Endodermal cell (in vitro differentiated cells): Measurements from ENCODE around the gene PPP2R2B. TPM values are rescaled to one million over a fixed set of nuclear protein-coding genes. Genes with fewer than 3 reads are reported as not detected.

Experiments used
- DNase-seq: peaks from one replicate; pipeline ENCODE4 v3.0.0-alpha.2; 2017
- H3K27ac ChIP-seq: 2 replicates; pipeline ENCODE4 v1.5.1; 2013; ENCODE audit warnings: mild to moderate bottlenecking, low read depth, low read length, moderate library complexity
- H3K27me3 ChIP-seq: 2 replicates; pipeline ENCODE4 v1.6.1; 2013; ENCODE audit warnings: mild to moderate bottlenecking, low read length, moderate library complexity; ENCODE audit not compliant: insufficient read depth, control insufficient read depth, poor library complexity, severe bottlenecking
- H3K36me3 ChIP-seq: 2 replicates; pipeline ENCODE4 v1.7.0; 2013; ENCODE audit warnings: mild to moderate bottlenecking, low read length, moderate library complexity; ENCODE audit not compliant: control insufficient read depth, insufficient read depth
- H3K4me1 ChIP-seq: one replicate; pipeline ENCODE4 v1.7.0; 2013; ENCODE audit warnings: low read length; ENCODE audit not compliant: control insufficient read depth, insufficient read depth
- H3K4me3 ChIP-seq: 2 replicates; pipeline ENCODE4 v1.5.1; 2013; ENCODE audit warnings: mild to moderate bottlenecking, low read length, moderate library complexity
- H3K9ac ChIP-seq: 2 replicates; pipeline ENCODE4 v1.6.1; 2013; ENCODE audit warnings: mild to moderate bottlenecking, low read length, moderate library complexity; ENCODE audit not compliant: poor library complexity, severe bottlenecking; ENCODE audit errors: extremely low read depth
- H3K9me3 ChIP-seq: 2 replicates; pipeline ENCODE4 v1.6.1; 2013; ENCODE audit warnings: mild to moderate bottlenecking, low read length, moderate library complexity; ENCODE audit not compliant: control insufficient read depth
- H3K27ac Mint-ChIP-seq: 2 replicates; pipeline ENCODE4 v1.8.0; 2020; ENCODE audit warnings: mixed read lengths
- H3K27me3 Mint-ChIP-seq: 2 replicates; pipeline ENCODE4 v1.8.0; 2021; ENCODE audit warnings: mild to moderate bottlenecking, mixed read lengths; ENCODE audit not compliant: insufficient read depth
- H3K36me3 Mint-ChIP-seq: 2 replicates; pipeline ENCODE4 v1.8.0; 2020; ENCODE audit warnings: low read depth, mixed read lengths
- H3K4me1 Mint-ChIP-seq: 2 replicates; pipeline ENCODE4 v1.8.0; 2020; ENCODE audit warnings: mixed read lengths
- H3K4me3 Mint-ChIP-seq: 2 replicates; pipeline ENCODE4 v1.8.0; 2020; ENCODE audit warnings: mild to moderate bottlenecking, moderate library complexity, mixed read lengths
- H3K9me3 Mint-ChIP-seq: 2 replicates; pipeline ENCODE4 v1.8.0; 2020; ENCODE audit warnings: mild to moderate bottlenecking, mixed read lengths
- WGBS, 2 experiments: methylation state at CpG; one replicate each; pipeline versions ENCODE4 v1.1.5 to v1.1.7; 2013; ENCODE audit warnings: missing lambda C conversion rate in 2 of 2, mixed read lengths in 1 of 2; ENCODE audit not compliant: insufficient coverage in 1 of 2, insufficient read length in 1 of 2; 5-methylcytosine and 5-hydroxymethylcytosine counted together
- total RNA-seq, 2 donors: library from RNA; stranded (reverse); fragmentation: NEBNext Ultra II Directional in 1 of 2; extraction: Animal tissue kit (Norgen Biotek cat#: 25700) in 1 of 2; gene quantifications; 2 replicates in 1 of 2; 3 replicates in 1 of 2; pipeline ENCODE4 v1.2.1, GENCODE V29; 2021
- TF ChIP-seq, protein P1 (sequence below): fragments of 200-600 bp; sonication (generic); conservative IDR thresholded peaks from 2 replicates; pipeline ENCODE4 v1.5.0; 2021; ENCODE audit warnings: antibody characterized with exemption, mild to moderate bottlenecking

The PPP2R2B gene
- total RNA-seq, 2 donors from 2014 or later: 3.3 to 8.0 TPM

GRCh38 chr5:146797658-146798057, 80.9 kb downstream of the PPP2R2B start:
- no peaks in the 10 kb centered on the region for H3K9me3 Mint-ChIP-seq
- no peak overlapping the region for H3K27ac ChIP-seq
- H3K27ac Mint-ChIP-seq: no peak overlapping the region
- no peak overlapping the region for H3K9ac ChIP-seq
- H3K9me3 ChIP-seq: no peaks in the 10 kb centered on the region
- peak overlapping the region; percentile 63 for H3K4me3 ChIP-seq
- TF ChIP-seq, protein P1, sequence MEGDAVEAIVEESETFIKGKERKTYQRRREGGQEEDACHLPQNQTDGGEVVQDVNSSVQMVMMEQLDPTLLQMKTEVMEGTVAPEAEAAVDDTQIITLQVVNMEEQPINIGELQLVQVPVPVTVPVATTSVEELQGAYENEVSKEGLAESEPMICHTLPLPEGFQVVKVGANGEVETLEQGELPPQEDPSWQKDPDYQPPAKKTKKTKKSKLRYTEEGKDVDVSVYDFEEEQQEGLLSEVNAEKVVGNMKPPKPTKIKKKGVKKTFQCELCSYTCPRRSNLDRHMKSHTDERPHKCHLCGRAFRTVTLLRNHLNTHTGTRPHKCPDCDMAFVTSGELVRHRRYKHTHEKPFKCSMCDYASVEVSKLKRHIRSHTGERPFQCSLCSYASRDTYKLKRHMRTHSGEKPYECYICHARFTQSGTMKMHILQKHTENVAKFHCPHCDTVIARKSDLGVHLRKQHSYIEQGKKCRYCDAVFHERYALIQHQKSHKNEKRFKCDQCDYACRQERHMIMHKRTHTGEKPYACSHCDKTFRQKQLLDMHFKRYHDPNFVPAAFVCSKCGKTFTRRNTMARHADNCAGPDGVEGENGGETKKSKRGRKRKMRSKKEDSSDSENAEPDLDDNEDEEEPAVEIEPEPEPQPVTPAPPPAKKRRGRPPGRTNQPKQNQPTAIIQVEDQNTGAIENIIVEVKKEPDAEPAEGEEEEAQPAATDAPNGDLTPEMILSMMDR: no peak
- no peaks in the 10 kb centered on the region for H3K36me3 Mint-ChIP-seq
- H3K36me3 ChIP-seq: no peaks in the 10 kb centered on the region
- peaks cover 7% of the 10 kb centered on the region for H3K27me3 ChIP-seq
- no peak overlapping the region for H3K4me3 Mint-ChIP-seq
- DNase-seq: no peak
- peaks cover 50% of the 10 kb centered on the region for H3K4me1 Mint-ChIP-seq
- no peaks in the 10 kb centered on the region for H3K27me3 Mint-ChIP-seq
- peaks cover 21% of the 10 kb centered on the region for H3K4me1 ChIP-seq
- 69 to 80% methylated on average over 5 of the region's 5 CpGs for WGBS, 2 experiments

GRCh38 chr5:146796911-146797310, 81.6 kb downstream of the PPP2R2B start:
- Histone ChIP-seq H3K4me3 (no peak overlapping the region), H3K36me3 (no peaks in the 10 kb centered on the region), H3K9me3 (no peaks in the 10 kb centered on the region), H3K9ac (no peak overlapping the region), H3K27ac (no peak overlapping the region), H3K4me1 (peaks cover 21% of the 10 kb centered on the region), H3K27me3 (peaks cover 7% of the 10 kb centered on the region)
- TF ChIP-seq, protein P1: no peak
- Mint-ChIP-seq H3K36me3 (no peaks in the 10 kb centered on the region), H3K27me3 (no peaks in the 10 kb centered on the region), H3K9me3 (no peaks in the 10 kb centered on the region), H3K27ac (no peak overlapping the region), H3K4me1 (peaks cover 42% of the 10 kb centered on the region), H3K4me3 (no peak overlapping the region)
- no peak for DNase-seq
- WGBS, 2 experiments: 12 to 17% methylated on average over 1 of the region's 1 CpG

- H3K4me3 Mint-ChIP-seq: no peak overlapping the region
- DNase-seq: no peak
- no peaks in the 10 kb centered on the region for H3K36me3 Mint-ChIP-seq
- Histone ChIP-seq H3K9ac (no peak overlapping the region), H3K9me3 (no peaks in the 10 kb centered on the region), H3K4me1 (peaks cover 21% of the 10 kb centered on the region), H3K36me3 (no peaks in the 10 kb centered on the region), H3K27me3 (peaks cover 7% of the 10 kb centered on the region), H3K4me3 (no peak overlapping the region), H3K27ac (no peak overlapping the region)
- H3K27ac Mint-ChIP-seq: no peak overlapping the region
- TF ChIP-seq, protein P1: no peak
- peaks cover 40% of the 10 kb centered on the region for H3K4me1 Mint-ChIP-seq
- no peaks in the 10 kb centered on the region for H3K27me3 Mint-ChIP-seq
- H3K9me3 Mint-ChIP-seq: no peaks in the 10 kb centered on the region
- WGBS, 2 experiments: 94 to 96% methylated on average over 4 of the region's 4 CpGs
Observed at GRCh38 chr5:146796144-146796543, 82.4 kb downstream of the PPP2R2B start.
